Heart right ventricle (tissue), 16 donors: Measurements from ENCODE around the gene SLC25A11. TPM values are rescaled to one million over a fixed set of nuclear protein-coding genes. Genes with fewer than 3 reads are reported as not detected.

ENCODE experiments used
- ATAC-seq, 8 donors: fragments of 200-7000 bp; cut with Tn5 transposase; one replicate each; pipeline ENCODE4 v1.9.1; 2020; ENCODE audit warnings: mild to moderate bottlenecking in 8 of 8, moderate library complexity in 8 of 8, moderate number of reproducible peaks in 1 of 8
- DNase-seq, 2 donors: peaks; one replicate each; pipeline ENCODE4 v3.0.0-alpha.2; 2020
- H3K27ac ChIP-seq, 10 donors: fragments of 200-600 bp; sonication (generic) in 2 of 10; one replicate each; pipeline versions ENCODE4 v1.5.0 to v1.8.0; 2020 to 2022; ENCODE audit warnings: mild to moderate bottlenecking in 3 of 10
- H3K27me3 ChIP-seq, 7 donors: fragments of 200-600 bp; one replicate each; pipeline ENCODE4 v1.8.0; 2021 to 2022; ENCODE audit warnings: mild to moderate bottlenecking in 2 of 7
- H3K36me3 ChIP-seq, 9 donors: fragments of 200-600 bp; sonication (generic) in 1 of 9; one replicate each; pipeline versions ENCODE4 v1.5.0 to v1.8.0; 2020 to 2022; ENCODE audit warnings: mild to moderate bottlenecking in 2 of 9
- H3K4me1 ChIP-seq, 9 donors: fragments of 200-600 bp; sonication (generic) in 1 of 9; one replicate each; pipeline versions ENCODE4 v1.5.0 to v1.8.0; 2020 to 2022; ENCODE audit warnings: mild to moderate bottlenecking in 4 of 9
- H3K4me3 ChIP-seq, 10 donors: fragments of 200-600 bp; sonication (generic) in 2 of 10; one replicate each; pipeline versions ENCODE4 v1.5.0 to v1.8.0; 2020 to 2022; ENCODE audit warnings: mild to moderate bottlenecking in 7 of 10, moderate library complexity in 2 of 10
- H3K9me3 ChIP-seq, 11 donors: fragments of 200-600 bp in 10 of 11; sonication (generic) in 2 of 11; one replicate each; pipeline versions ENCODE4 v1.5.0 to v1.8.0; 2013 to 2022; ENCODE audit warnings: mild to moderate bottlenecking in 2 of 11, control low read depth in 1 of 11, moderate library complexity in 1 of 11
- CTCF ChIP-seq, 9 donors: fragments of 200-600 bp; sonication (generic) in 2 of 9; IDR thresholded peaks; one replicate each; pipeline versions ENCODE4 v1.5.0 to v1.8.0; 2021 to 2022; ENCODE audit warnings: antibody characterized with exemption in 9 of 9, mild to moderate bottlenecking in 5 of 9, moderate library complexity in 1 of 9
- WGBS, 2 donors: extraction: QIAGEN DNeasy Blood & Tissue Kit; methylation state at CpG; one replicate each; pipeline ENCODE4 v1.1.7; 2013; ENCODE audit warnings: inconsistent platforms in 1 of 2; 5-methylcytosine and 5-hydroxymethylcytosine counted together
- intact Hi-C, 10 donors: fragments of 100-400 bp; cut with DNase I; formaldehyde crosslinking; loops; one replicate each; pipeline versions ENCODE4 v1.11.1 to v1.14.2; 2022
- polyA plus RNA-seq, 2 donors: library from polyadenylated mRNA; stranded (reverse); fragments of 200-250 nt; gene quantifications; one replicate each; pipeline ENCODE4 v1.2.3, GENCODE V29; 2013
- total RNA-seq, 10 donors: library from RNA; stranded (reverse); fragmentation: NEBNext Ultra II Directional in 3 of 10; extraction: Animal tissue kit (Norgen Biotek cat#: 25700) in 3 of 10; gene quantifications; one replicate each; pipeline versions ENCODE4 v1.2.1 to v1.2.4, GENCODE V29; 2021 to 2023
- donor health status: Arrhythmogenic right ventricular cardiomyopathy.
- donor health status: ischemic (EF 13 %, LVEDD 7.1; RV severe dilation, severe dysfunction).
- donor health status: healthy with polysubstance abuse.
- donor health status: DM: no; HTN: yes; CAD: no.
- donor health status: DM: no; HTN: no; CAD: no.
- donor health status: ischemic (EF 25% LVEDD 6.9; RV normal size, moderate dysfunction).
- donor health status: ischemic (EF 25% LVEDD 5.7; RV mildly dilated, moderate dysfunction).
- donor health status: healthy.
- donor health status: DM: yes; HTN: yes; CAD: no.
- donor health status: Ischemic cardiomyopathy.
- donor health status: ischemic (EF 35%, LVEDD 5.7; RV mildly dilated, moderate dysfunction).
- donor health status: nonischemic (EF 11% LVEDD 7.7; RV severe dilation, severe dysfunction).
- donor health status: DM: yes; HTN: yes; CAD: no.
- donor health status: PGD.
- donor health status: ischemic (EF 29% LVEDD 5.4; RV normal size, mild dysfunction).
- donor health status: nonischemic (EF 23%, LVEDD 6.1; RV moderate dilation, normal function).

Gene SLC25A11
- total and polyA plus RNA-seq, 12 donors = 126 to 312 (median 240) TPM

GRCh38 chr17:4947010-4947410 lies 7.2 kb upstream of the SLC25A11 start:
- ATAC-seq = no peak
- Histone ChIP-seq H3K9me3 (no peaks in the 10 kb centered on the region), H3K4me1 (peaks cover 18 to 78% (median 57%) of the 10 kb centered on the region in 9 donors), H3K36me3 (peaks cover 0 to 54% (median 15%) of the 10 kb centered on the region in 9 donors), H3K27me3 (no peaks in the 10 kb centered on the region), H3K27ac (peak overlapping the region; percentile 89 to 100 (median 99)), H3K4me3 (peak overlapping the region; percentile 67 to 100 (median 98))
- intact Hi-C loops = loop anchor here in 2 of 10 donors (5.0 kb wide), 2 partner anchors 40 to 50 kb away; partner anchors contain the start of genes INCA1 (in 1 of the 2) and KIF1C (in 1 of the 2)
- no peak for TF ChIP-seq CTCF (IDR thresholded peaks at IDR 0.05)
- WGBS, 2 donors = 5 to 6% methylated on average over 7 of the region's 7 CpGs
- DNase-seq = no peak

GRCh38 chr17:4946312-4946976 lies 6.6 kb upstream of the SLC25A11 start:
- intact Hi-C loops = loop anchor here in 2 of 10 donors (5.0 kb wide), 2 partner anchors 39 to 51 kb away; partner anchors contain the start of genes INCA1 (in 1 of the 2) and KIF1C (in 1 of the 2)

GRCh38 chr17:4945944-4946280 lies 6.1 kb upstream of the SLC25A11 start:
- 45 to 47% methylated on average over 4 of the region's 4 CpGs for whole genome bisulfite sequencing, 2 donors
- H3K9me3 ChIP-seq = no peaks in the 10 kb centered on the region
- TF ChIP-seq CTCF (IDR thresholded peaks at IDR 0.05) = no peak
- intact Hi-C loops = loop anchor here in 2 of 10 donors (5.0 kb wide), 2 partner anchors 39 to 51 kb away; partner anchors contain the start of genes INCA1 (in 1 of the 2) and KIF1C (in 1 of the 2)
- peak overlapping the region in 6 of 10 donors; percentile 13 to 100 (median 99) for H3K27ac ChIP-seq
- DNase-seq (no peak), ATAC-seq (no peak)
- peaks cover 0 to 59% (median 15%) of the 10 kb centered on the region in 9 donors for H3K36me3 ChIP-seq
- H3K4me1 ChIP-seq = peaks cover 23 to 80% (median 65%) of the 10 kb centered on the region in 9 donors
- H3K4me3 ChIP-seq = peak overlapping the region in 8 of 10 donors; percentile 91 to 100 (median 98)
- H3K27me3 ChIP-seq = no peaks in the 10 kb centered on the region

More at GRCh38 chr17:4946312-4946976, 6.6 kb upstream of the SLC25A11 start:
- Histone ChIP-seq H3K36me3 (peaks cover 0 to 59% (median 15%) of the 10 kb centered on the region in 9 donors), H3K4me1 (peaks cover 19 to 79% (median 59%) of the 10 kb centered on the region in 9 donors), H3K4me3 (peak overlapping the region; percentile 67 to 100 (median 98)), H3K9me3 (no peaks in the 10 kb centered on the region), H3K27ac (peak overlapping the region in 9 of 10 donors; percentile 26 to 100 (median 99)), H3K27me3 (no peaks in the 10 kb centered on the region)
- DNase-seq (no peak), ATAC-seq (no peak)
- 35 to 40% methylated on average over 16 of the region's 16 CpGs for WGBS, 2 donors
- no peak for TF ChIP-seq CTCF (IDR thresholded peaks at IDR 0.05)

- peaks cover 22 to 75% (median 63%) of the 10 kb centered on the region in 9 donors for H3K4me1 ChIP-seq
These were observed 5.5 kb upstream of the SLC25A11 start for GRCh38 chr17:4945176-4945943.

More at GRCh38 chr17:4945176-4945943, 5.5 kb upstream of the SLC25A11 start:
- Histone ChIP-seq H3K36me3 (peaks cover 0 to 59% (median 15%) of the 10 kb centered on the region in 9 donors), H3K27me3 (no peaks in the 10 kb centered on the region), H3K27ac (peak overlapping the region in 9 of 10 donors; percentile 13 to 100 (median 46)), H3K4me3 (peak overlapping the region in 6 of 10 donors; percentile 6 to 100 (median 55)), H3K9me3 (no peaks in the 10 kb centered on the region)
- no peak for TF ChIP-seq CTCF (IDR thresholded peaks at IDR 0.05)
- DNase-seq (peak; percentile 49 to 68), ATAC-seq (peak in 2 of 8 donors; percentile 23 to 29)
- intact Hi-C loops = loop anchor here in 2 of 10 donors (5.0 kb wide), 2 partner anchors 38 to 52 kb away; partner anchors contain the start of genes INCA1 (in 1 of the 2) and KIF1C (in 1 of the 2)
- 50 to 58% methylated on average over 7 of the region's 7 CpGs for WGBS, 2 donors
